Smooth muscle cell (in vitro differentiated cells): ENCODE data around the gene EPRS1. TPM values are rescaled to one million over a fixed set of nuclear protein-coding genes. Genes with fewer than 3 reads are reported as not detected.
"Not testable (repeated sequence)": the region's sequence is repeated elsewhere in the genome, so short reads cannot be mapped to it uniquely, and the experiment has no call there.

Source experiments
- DNase-seq: peaks from one replicate; lab custom pipeline; 2025; ENCODE audit not compliant: unreplicated experiment; lab: John Stamatoyannopoulos, UW
- H2AFZ ChIP-seq: fragments of 200-600 bp; sonication (generic); 2 replicates; pipeline ENCODE4 v1.6.0; 2016; ENCODE audit warnings: antibody characterized with exemption, low read depth, mild to moderate bottlenecking
- H3F3A ChIP-seq: fragments of 200-600 bp; sonication (generic); 2 replicates; pipeline ENCODE4 v1.6.0; 2017; ENCODE audit warnings: antibody characterized with exemption, low read depth
- H3K27ac ChIP-seq: fragments of 200-600 bp; sonication (generic); 2 replicates; pipeline ENCODE4 v1.5.1; 2016; ENCODE audit warnings: low read depth, mild to moderate bottlenecking
- H3K27me3 ChIP-seq: fragments of 200-600 bp; sonication (generic); 2 replicates; pipeline ENCODE4 v1.6.1; 2016; ENCODE audit warnings: low read depth, mild to moderate bottlenecking
- H3K36me3 ChIP-seq: fragments of 200-600 bp; sonication (generic); 2 replicates; pipeline ENCODE4 v1.5.1; 2016; ENCODE audit warnings: low read depth
- H3K4me1 ChIP-seq: fragments of 200-600 bp; sonication (generic); 2 replicates; pipeline ENCODE4 v1.5.1; 2016; ENCODE audit warnings: low read depth
- H3K4me2 ChIP-seq: fragments of 200-600 bp; sonication (generic); 2 replicates; pipeline ENCODE4 v1.6.0; 2016; ENCODE audit warnings: mild to moderate bottlenecking
- H3K4me3 ChIP-seq: fragments of 200-600 bp; sonication (generic); 2 replicates; pipeline ENCODE4 v1.5.1; 2016; ENCODE audit warnings: mild to moderate bottlenecking
- H3K79me2 ChIP-seq: fragments of 200-600 bp; sonication (generic); 2 replicates; pipeline ENCODE4 v1.6.0; 2016; ENCODE audit warnings: low read depth, mild to moderate bottlenecking
- H3K9ac ChIP-seq: fragments of 200-600 bp; sonication (generic); 2 replicates; pipeline ENCODE4 v1.6.0; 2016; ENCODE audit warnings: low read depth
- H3K9me3 ChIP-seq: fragments of 200-600 bp; sonication (generic); replicated peaks from 2 replicates; pipeline ENCODE4 v1.5.1; 2016; ENCODE audit warnings: low read depth
- H4K20me1 ChIP-seq: fragments of 200-600 bp; sonication (generic); 2 replicates; pipeline ENCODE4 v1.6.0; 2016; ENCODE audit warnings: low read depth
- CTCF ChIP-seq: fragments of 200-600 bp; sonication (generic); IDR thresholded peaks from 2 replicates; pipeline ENCODE4 v1.5.1; 2017; ENCODE audit warnings: borderline replicate concordance, mild to moderate bottlenecking, antibody characterized with exemption; ENCODE audit not compliant: insufficient read depth, poor library complexity, severe bottlenecking
- WGBS: methylation state at CpG from one replicate; pipeline ENCODE4 v1.1.7; 2016; ENCODE audit warnings: low lambda C conversion rate; 5-methylcytosine and 5-hydroxymethylcytosine counted together
- polyA plus RNA-seq: library from polyadenylated mRNA; unstranded; fragments of >200 nt; fragmentation: Nextera tagmentation; extraction: Ambion mirVana; gene quantifications from 2 replicates; pipeline ENCODE4 v1.2.1, GENCODE V29; 2016
- total RNA-seq: library from RNA; depleted of rRNA; stranded (reverse); fragments of >200 nt; gene quantifications from 2 replicates; pipeline ENCODE4 v1.2.3, GENCODE V29; 2014

Gene EPRS1
- total and polyA plus RNA-seq, 2 experiments from 2014 or later = 40.2 to 79.4 TPM

- peaks cover 2% of the 10 kb centered on the region for H3K36me3 ChIP-seq
- peaks cover 64% of the 10 kb centered on the region for H3K79me2 ChIP-seq
- WGBS = 92% methylated on average over 2 of the region's 2 CpGs
- no peak overlapping the region for H3K27ac ChIP-seq
- peak overlapping the region; percentile 24 for H3K4me2 ChIP-seq
- H3K9ac ChIP-seq = no peak overlapping the region
- no peak overlapping the region for H2AFZ ChIP-seq
- H3F3A ChIP-seq = no peaks in the 10 kb centered on the region
- no peaks in the 10 kb centered on the region for H3K9me3 ChIP-seq
- TF ChIP-seq CTCF = no peak
- no peak for DNase-seq
- peaks cover 23% of the 10 kb centered on the region for H4K20me1 ChIP-seq
- no peak overlapping the region for H3K4me3 ChIP-seq
- no peaks in the 10 kb centered on the region for H3K27me3 ChIP-seq
- H3K4me1 ChIP-seq = peaks cover 4% of the 10 kb centered on the region
These were observed 2.7 kb downstream of the EPRS1 start for GRCh38 chr1:220043646-220044045.

- Histone ChIP-seq H3K4me1 (peaks cover 1% of the 10 kb centered on the region), H3K27me3 (no peaks in the 10 kb centered on the region), H3K79me2 (peaks cover 78% of the 10 kb centered on the region), H3K36me3 (peaks cover 4% of the 10 kb centered on the region), H3K27ac (no peak overlapping the region), H4K20me1 (peaks cover 46% of the 10 kb centered on the region), H3K9ac (no peak overlapping the region), H3K4me3 (no peak overlapping the region), H2AFZ (no peak overlapping the region), H3F3A (no peaks in the 10 kb centered on the region), H3K4me2 (no peak overlapping the region), H3K9me3 (no peaks in the 10 kb centered on the region)
- 95% methylated on average over 5 of the region's 5 CpGs for WGBS
- no peak for TF ChIP-seq CTCF
- no peak for DNase-seq
These were observed 6.2 kb downstream of the EPRS1 start for GRCh38 chr1:220040028-220040596.

GRCh38 chr1:220038640-220039039, 7.7 kb downstream of the EPRS1 start:
- peaks cover 63% of the 10 kb centered on the region for H3K79me2 ChIP-seq
- DNase-seq = no peak
- H4K20me1 ChIP-seq = peaks cover 57% of the 10 kb centered on the region
- H3K4me2 ChIP-seq = no peak overlapping the region
- no peaks in the 10 kb centered on the region for H3F3A ChIP-seq
- no peak overlapping the region for H3K4me3 ChIP-seq
- no peaks in the 10 kb centered on the region for H3K4me1 ChIP-seq
- no peaks in the 10 kb centered on the region for H3K9me3 ChIP-seq
- no peak for TF ChIP-seq CTCF
- no peak overlapping the region for H3K27ac ChIP-seq
- H3K36me3 ChIP-seq = peaks cover 4% of the 10 kb centered on the region
- H2AFZ ChIP-seq = no peak overlapping the region
- 88% methylated on average over 4 of the region's 4 CpGs for WGBS
- H3K27me3 ChIP-seq = no peaks in the 10 kb centered on the region
- H3K9ac ChIP-seq = no peak overlapping the region

- WGBS = 94% methylated on average over 3 of the region's 3 CpGs
- not testable (repeated sequence) for H3K27ac ChIP-seq, H3K9me3 ChIP-seq, H3K36me3 ChIP-seq, H3F3A ChIP-seq, H3K4me1 ChIP-seq, H3K4me2 ChIP-seq, DNase-seq, H3K9ac ChIP-seq, H2AFZ ChIP-seq, H3K27me3 ChIP-seq, H3K4me3 ChIP-seq
- H4K20me1 ChIP-seq = peaks cover 51% of the 10 kb centered on the region
- H3K79me2 ChIP-seq = peaks cover 55% of the 10 kb centered on the region
These were observed 8.5 kb downstream of the EPRS1 start for GRCh38 chr1:220037810-220038209.
